Measurements from ENCODE around the gene KRT14. TPM values are rescaled to one million over a fixed set of nuclear protein-coding genes. Genes with fewer than 3 reads are reported as not detected.
"Not testable (repeated sequence)": the region's sequence is repeated elsewhere in the genome, so short reads cannot be mapped to it uniquely, and the experiment has no call there.

KRT14 gene
- total RNA-seq, 2 donors from 2014 or later: 2.3 TPM; not detected in 1

DNA sequence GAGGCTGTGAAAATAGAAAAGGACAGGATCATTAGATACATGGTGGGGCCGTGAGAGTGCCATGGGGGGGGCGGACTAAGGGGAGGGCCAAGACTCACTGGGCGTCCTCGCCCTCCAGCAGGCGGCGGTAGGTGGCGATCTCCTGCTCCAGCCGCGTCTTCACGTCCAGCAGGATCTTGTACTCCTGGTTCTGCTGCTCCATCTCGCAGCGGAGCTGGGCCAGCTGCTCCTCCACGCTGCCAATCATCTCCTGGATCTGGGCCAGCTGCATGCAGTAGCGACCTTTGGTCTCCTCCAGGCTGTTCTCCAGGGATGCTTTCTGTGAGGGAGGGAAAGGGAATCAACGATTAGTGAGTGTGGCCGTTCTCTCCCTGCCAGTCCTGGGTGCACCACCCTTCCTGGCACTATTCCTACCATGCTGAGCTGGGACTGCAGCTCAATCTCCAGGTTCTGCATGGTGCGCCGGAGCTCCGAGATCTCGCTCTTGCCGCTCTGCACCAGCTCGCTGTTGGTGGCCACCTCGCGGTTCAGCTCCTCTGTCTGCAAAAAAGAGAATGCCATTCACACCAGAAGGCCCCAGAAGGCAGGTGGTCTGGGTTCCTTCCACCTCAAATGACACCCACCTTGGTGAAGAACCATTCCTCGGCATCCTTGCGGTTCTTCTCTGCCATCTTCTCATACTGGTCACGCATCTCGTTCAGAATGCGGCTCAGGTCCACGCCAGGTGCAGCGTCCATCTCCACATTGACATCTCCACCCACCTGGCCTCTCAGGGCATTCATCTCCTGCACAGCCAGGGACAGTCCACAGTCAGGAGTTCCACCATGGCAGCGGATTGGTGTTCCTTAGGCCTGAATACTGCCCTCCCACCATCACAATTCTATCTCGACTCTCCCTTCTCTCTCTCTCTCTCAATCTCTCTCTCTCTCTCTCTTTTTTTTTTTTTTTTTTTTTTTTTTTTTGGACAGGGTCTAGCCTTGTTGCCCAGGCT, 3.3 kb downstream of the KRT14 start:
- 58 to 66% methylated on average over 31 to 32 of the region's 33 CpGs for WGBS, 2 donors
- Histone ChIP-seq H3K9me3 (no peaks in the 10 kb centered on the region), H3K4me1 (peaks cover 5% of the 10 kb centered on the region), H3K27ac (no peak overlapping the region), H3K27me3 (no peaks in the 10 kb centered on the region), H3K4me3 (no peak overlapping the region), H3K36me3 (replicated peaks in 1 of 2; ENCODE audit: insufficient read depth in 1 of 2, low read depth in 2 of 2) (no peaks in the 10 kb centered on the region)
- intact Hi-C loops (cut with DNase I): no loop called here
- TF ChIP-seq POLR2A (IDR thresholded peaks at IDR 0.05): no peak
- TF ChIP-seq, protein P1, sequence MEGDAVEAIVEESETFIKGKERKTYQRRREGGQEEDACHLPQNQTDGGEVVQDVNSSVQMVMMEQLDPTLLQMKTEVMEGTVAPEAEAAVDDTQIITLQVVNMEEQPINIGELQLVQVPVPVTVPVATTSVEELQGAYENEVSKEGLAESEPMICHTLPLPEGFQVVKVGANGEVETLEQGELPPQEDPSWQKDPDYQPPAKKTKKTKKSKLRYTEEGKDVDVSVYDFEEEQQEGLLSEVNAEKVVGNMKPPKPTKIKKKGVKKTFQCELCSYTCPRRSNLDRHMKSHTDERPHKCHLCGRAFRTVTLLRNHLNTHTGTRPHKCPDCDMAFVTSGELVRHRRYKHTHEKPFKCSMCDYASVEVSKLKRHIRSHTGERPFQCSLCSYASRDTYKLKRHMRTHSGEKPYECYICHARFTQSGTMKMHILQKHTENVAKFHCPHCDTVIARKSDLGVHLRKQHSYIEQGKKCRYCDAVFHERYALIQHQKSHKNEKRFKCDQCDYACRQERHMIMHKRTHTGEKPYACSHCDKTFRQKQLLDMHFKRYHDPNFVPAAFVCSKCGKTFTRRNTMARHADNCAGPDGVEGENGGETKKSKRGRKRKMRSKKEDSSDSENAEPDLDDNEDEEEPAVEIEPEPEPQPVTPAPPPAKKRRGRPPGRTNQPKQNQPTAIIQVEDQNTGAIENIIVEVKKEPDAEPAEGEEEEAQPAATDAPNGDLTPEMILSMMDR (IDR thresholded peaks at IDR 0.05): peak in 1 of 7 experiments; percentile 18
- DNase-seq (peak; percentile 31 to 59 (median 49)), ATAC-seq (no peak)

DNA sequence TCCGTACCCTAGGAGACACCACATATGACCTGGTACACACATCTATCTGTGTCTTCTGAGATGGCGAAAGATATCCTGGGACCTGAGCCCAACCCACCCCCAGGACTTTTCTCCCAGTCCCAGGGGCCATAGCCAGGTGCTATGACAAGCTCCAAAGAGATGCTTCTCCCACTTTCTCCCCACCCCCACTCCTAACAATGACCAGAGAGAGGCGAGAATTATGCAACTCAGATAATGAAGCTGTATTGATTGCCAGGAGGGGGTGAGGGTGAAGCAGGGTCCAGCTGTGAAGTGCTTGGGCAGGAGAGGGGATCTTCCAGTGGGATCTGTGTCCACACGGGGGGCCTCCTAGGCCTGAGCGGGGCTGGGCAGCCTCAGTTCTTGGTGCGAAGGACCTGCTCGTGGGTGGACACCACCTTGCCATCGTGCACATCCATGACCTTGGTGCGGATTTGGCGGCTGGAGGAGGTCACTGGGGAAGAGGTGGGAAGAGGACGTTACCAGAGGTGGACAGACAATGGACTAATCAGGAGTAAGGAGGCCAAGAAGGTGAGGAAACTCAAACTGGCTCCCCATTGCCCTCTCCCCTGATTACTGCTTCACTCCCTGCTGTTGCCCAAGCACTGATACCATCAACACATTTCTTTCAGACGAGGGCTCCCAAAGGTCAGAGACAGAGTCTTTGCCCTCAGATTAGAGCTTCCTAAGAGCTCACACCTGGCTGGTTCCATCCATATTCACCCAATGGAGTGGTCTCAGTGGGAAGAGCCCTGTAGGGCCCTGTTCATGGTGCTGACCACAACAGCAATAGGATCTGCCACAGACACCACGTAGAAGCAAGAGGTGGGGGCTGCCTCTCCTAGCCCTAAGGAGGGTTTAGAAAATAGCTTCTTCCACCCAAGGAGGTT, 4.4 kb downstream of the KRT14 start:
- H3K9me3 ChIP-seq; intact Hi-C loops (cut with DNase I); H3K27ac ChIP-seq; DNase-seq; H3K36me3 ChIP-seq (replicated peaks in 1 of 2; ENCODE audit: insufficient read depth in 1 of 2, low read depth in 2 of 2); ATAC-seq; H3K4me3 ChIP-seq; H3K4me1 ChIP-seq; H3K27me3 ChIP-seq: not testable (repeated sequence)
- 65 to 77% methylated on average over 12 to 13 of the region's 13 CpGs for WGBS, 2 donors

DNA sequence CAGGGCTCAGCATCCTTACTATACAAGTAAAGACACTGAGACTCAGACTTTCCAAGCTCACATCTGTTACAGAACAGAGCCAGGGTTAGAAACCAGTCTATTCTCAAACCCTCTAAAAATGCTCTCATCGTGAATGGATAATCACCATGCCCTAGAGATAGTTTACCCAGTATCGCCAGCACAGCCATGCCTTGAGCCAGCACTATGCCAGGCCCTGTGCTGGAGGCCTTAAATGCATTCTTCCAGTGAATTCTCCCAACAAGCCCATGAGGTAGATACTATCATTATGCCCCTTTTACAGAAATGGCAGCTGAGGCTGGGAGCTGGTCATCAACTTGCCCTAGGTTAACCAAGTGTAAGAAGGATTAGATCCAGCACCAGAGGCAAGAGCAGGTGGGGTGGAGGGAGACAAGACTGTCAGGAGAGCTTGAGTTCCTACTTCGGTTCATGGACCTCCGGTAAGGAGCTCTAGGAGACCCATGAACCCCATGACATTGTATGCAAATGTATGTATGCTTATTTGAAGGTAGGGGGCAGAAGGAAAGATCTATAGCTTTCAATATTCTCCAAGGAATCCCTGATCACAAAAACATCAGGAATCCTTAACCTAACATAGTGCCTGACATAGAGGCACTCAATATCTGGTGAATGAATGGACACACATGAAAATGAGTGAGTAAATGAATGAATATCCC, 5.2 kb downstream of the KRT14 start:
- H3K27me3 ChIP-seq: no peaks in the 10 kb centered on the region
- no peak for ATAC-seq
- no peak for TF ChIP-seq POLR2A (IDR thresholded peaks at IDR 0.05)
- TF ChIP-seq, protein P1 (IDR thresholded peaks at IDR 0.05): no peak
- no peak for DNase-seq
- H3K27ac ChIP-seq: no peak overlapping the region
- no peaks in the 10 kb centered on the region for H3K9me3 ChIP-seq
- no peak overlapping the region for H3K4me3 ChIP-seq
- 83 to 95% methylated on average over 4 of the region's 4 CpGs for WGBS, 2 donors
- H3K4me1 ChIP-seq: peaks cover 5% of the 10 kb centered on the region
- no peaks in the 10 kb centered on the region for H3K36me3 ChIP-seq (replicated peaks in 1 of 2; ENCODE audit: insufficient read depth in 1 of 2, low read depth in 2 of 2)
- intact Hi-C loops (cut with DNase I): no loop called here

DNA sequence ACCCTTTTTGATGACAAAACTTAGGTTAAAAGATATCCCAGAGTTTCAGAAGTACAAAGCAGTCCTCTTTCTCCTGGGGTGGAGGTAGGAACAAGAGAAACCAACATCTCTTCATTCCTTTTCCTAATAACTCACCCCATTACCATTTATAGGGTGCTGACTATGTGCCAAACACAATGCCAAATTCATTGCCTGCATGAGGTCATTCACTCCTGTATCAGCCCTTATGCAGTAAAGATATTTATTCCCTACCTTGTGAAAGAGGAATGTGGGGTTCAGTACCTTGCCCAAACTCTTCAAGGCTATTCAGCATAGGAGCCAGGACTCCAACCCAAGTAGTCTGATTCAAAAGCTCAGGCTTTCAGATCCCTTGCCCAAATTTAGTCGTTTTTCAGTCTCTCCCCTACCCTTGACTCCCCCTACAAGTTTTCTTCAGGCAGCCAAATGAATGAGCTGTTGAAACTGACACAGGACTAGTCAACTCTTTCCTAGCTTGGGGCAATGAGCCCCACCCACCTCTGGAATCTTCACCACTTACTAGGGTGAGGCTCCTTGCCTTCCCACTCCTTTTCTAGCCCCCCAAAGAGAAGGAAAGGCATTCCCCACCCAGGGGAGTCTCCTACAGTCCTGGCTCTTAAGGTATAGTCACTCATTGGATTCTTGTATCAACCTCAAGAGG, 5.9 kb downstream of the KRT14 start:
- H3K27me3 ChIP-seq: no peaks in the 10 kb centered on the region
- no peak for ATAC-seq

More for the DNA sequence above, 5.9 kb downstream of the KRT14 start:
- no peak for TF ChIP-seq POLR2A (IDR thresholded peaks at IDR 0.05)
- TF ChIP-seq, protein P1 (IDR thresholded peaks at IDR 0.05): no peak
- intact Hi-C loops (cut with DNase I): no loop called here
- Histone ChIP-seq H3K4me1 (peaks cover 5% of the 10 kb centered on the region), H3K36me3 (replicated peaks in 1 of 2; ENCODE audit: insufficient read depth in 1 of 2, low read depth in 2 of 2) (no peaks in the 10 kb centered on the region), H3K9me3 (no peaks in the 10 kb centered on the region), H3K27ac (no peak overlapping the region), H3K4me3 (no peak overlapping the region)
- no peak for DNase-seq
- 16 to 27% methylated on average over 1 of the region's 1 CpG for WGBS, 2 donors

Data from body of pancreas (tissue), 4 donors.